Panc1 (cell line): Measurements from ENCODE around the gene HDGFL2. TPM values are rescaled to one million over a fixed set of nuclear protein-coding genes. Genes with fewer than 3 reads are reported as not detected.

Experiments used
- ATAC-seq: fragments of 200-7000 bp; cut with Tn5 transposase; 2 replicates; pipeline ENCODE4 v1.9.1; 2020; ENCODE audit warnings: mild to moderate bottlenecking, moderate library complexity
- BruUV-seq: library from RNA; stranded (reverse); fragments of 400-500 nt; replicated peaks from 2 replicates; lab custom pipeline; 2021; lab: Mats Ljungman, UMichigan
- CTCF ChIA-PET: fragments of 300-600 bp; sonication (Branson Sonifier 250); formaldehyde crosslinking; loops from one replicate; lab custom pipeline; 2022; ENCODE audit warnings: antibody characterized with exemption; lab: Charles Lee
- POLR2A ChIA-PET: fragments of 300-600 bp; sonication (Branson Sonifier 250); formaldehyde crosslinking; loops from one replicate; lab custom pipeline; 2022; ENCODE audit warnings: antibody characterized with exemption; lab: Charles Lee
- DNase-seq: peaks from one replicate; pipeline ENCODE4 v3.0.0-alpha.2; 2010; ENCODE audit warnings: low read depth, low spot score
- H3K27ac ChIP-seq: 2 replicates; pipeline ENCODE4 v1.5.1; 2011; ENCODE audit warnings: mild to moderate bottlenecking, low read length, inconsistent platforms
- H3K27me3 ChIP-seq: fragments of 200-500 bp; sonication (Bioruptor generic); 2 replicates; pipeline ENCODE4 v1.6.0; 2014; ENCODE audit warnings: low read length, inconsistent platforms; ENCODE audit not compliant: control insufficient read depth, insufficient read depth
- H3K36me3 ChIP-seq: fragments of 200-500 bp; sonication (Bioruptor generic); 2 replicates; pipeline ENCODE4 v1.5.1; 2014; ENCODE audit warnings: inconsistent platforms, mild to moderate bottlenecking, low read length, moderate library complexity; ENCODE audit not compliant: control insufficient read depth, insufficient read depth
- H3K4me1 ChIP-seq: 2 replicates; pipeline ENCODE4 v1.5.1; 2011; ENCODE audit warnings: inconsistent platforms, mild to moderate bottlenecking, low read length, moderate library complexity; ENCODE audit not compliant: control insufficient read depth, insufficient read depth
- H3K4me3 ChIP-seq, 2 experiments: 2 replicates each; pipeline ENCODE4 v1.5.1; 2011 to 2012; ENCODE audit warnings: low read depth in 2 of 2, low read length in 2 of 2, mild to moderate bottlenecking in 2 of 2, inconsistent platforms in 1 of 2, moderate library complexity in 1 of 2
- H3K9me3 ChIP-seq: fragments of 200-500 bp; sonication (Bioruptor generic); 2 replicates; pipeline ENCODE4 v1.5.1; 2014; ENCODE audit warnings: low read depth, mild to moderate bottlenecking, inconsistent platforms, low read length, moderate library complexity; ENCODE audit not compliant: control insufficient read depth, insufficient read depth
- POLR2AphosphoS5 ChIP-seq: IDR thresholded peaks from 2 replicates; pipeline ENCODE4 v1.6.1; 2012; ENCODE audit warnings: mild to moderate bottlenecking, low read depth, low read length, moderate library complexity
- SIN3A ChIP-seq: IDR thresholded peaks from 2 replicates; pipeline ENCODE4 v1.6.1; 2012; ENCODE audit warnings: low read depth, mild to moderate bottlenecking, low read length, moderate library complexity, borderline replicate concordance; ENCODE audit not compliant: insufficient read depth
- TCF7L2 ChIP-seq: IDR thresholded peaks from 2 replicates; pipeline ENCODE4 v1.6.1; 2011; ENCODE audit warnings: mild to moderate bottlenecking, low read depth, low read length, inconsistent platforms
- in situ Hi-C: cut with HindIII; loops from 2 replicates; pipeline ENCODE4 v1.10.0; 2016; ENCODE audit warnings: low sequenced_read_pairs, low pct_unique_long_range_greater_than_20kb
- intact Hi-C: fragments of 100-400 bp; cut with micrococcal nuclease; formaldehyde crosslinking; loops from one replicate; pipeline ENCODE4 v1.10.0; 2022; ENCODE audit not compliant: unreplicated experiment
- total RNA-seq: library from RNA; stranded (reverse); gene quantifications from one replicate; pipeline ENCODE4 v1.2.1, GENCODE V29; 2021; ENCODE audit not compliant: unreplicated experiment
- TF ChIP-seq, protein P1 (sequence below), 2 experiments: IDR thresholded peaks; 2 replicates each; pipeline ENCODE4 v1.6.1; 2011 to 2012; ENCODE audit warnings: low read depth in 2 of 2, control low read depth in 1 of 2, low read length in 1 of 2, mild to moderate bottlenecking in 1 of 2, moderate library complexity in 1 of 2; ENCODE audit not compliant: insufficient read depth in 1 of 2
- TF ChIP-seq, protein P2 (sequence below): fragments of 450-650 bp; IDR thresholded peaks from 2 replicates; pipeline ENCODE4 v1.5.1; 2017; ENCODE audit warnings: mild to moderate bottlenecking

The HDGFL2 gene
- total RNA-seq, 1 experiment from 2014 or later, result 56.9 TPM

DNA sequence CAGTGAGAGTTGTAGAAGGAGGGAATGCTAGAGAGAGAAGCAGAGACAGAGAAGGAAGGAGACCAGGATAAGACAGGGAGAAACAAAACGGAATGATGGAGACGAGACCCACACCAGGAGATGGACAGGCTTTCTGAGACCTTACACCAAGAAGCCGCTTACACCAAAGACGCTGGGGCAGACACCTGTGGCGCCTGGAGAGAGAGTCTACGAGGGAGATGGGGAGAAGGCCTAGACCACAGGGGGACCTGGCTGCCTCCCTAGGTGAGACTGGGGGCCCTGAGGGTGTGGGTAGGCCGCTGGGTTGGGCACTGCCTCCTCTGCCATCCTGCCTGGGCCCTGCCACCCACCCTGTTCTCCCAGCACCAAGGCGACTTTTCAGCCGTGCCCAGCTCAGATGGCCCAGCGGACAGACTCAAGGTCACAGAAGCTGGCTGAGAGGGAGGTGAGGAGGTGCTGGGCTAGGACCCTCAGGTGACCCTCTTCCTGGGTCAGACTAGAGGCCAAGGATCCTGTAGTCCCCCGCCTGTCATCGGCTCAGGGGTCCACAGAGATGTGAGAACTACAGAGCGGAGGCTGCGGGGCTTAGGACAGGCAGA is 57.9 kb downstream of the HDGFL2 start:
- no TSS peak for BruUV-seq
- TF ChIP-seq SIN3A (no peak), TCF7L2 (no peak), POLR2AphosphoS5 (no peak)
- TF ChIP-seq, protein P1, sequence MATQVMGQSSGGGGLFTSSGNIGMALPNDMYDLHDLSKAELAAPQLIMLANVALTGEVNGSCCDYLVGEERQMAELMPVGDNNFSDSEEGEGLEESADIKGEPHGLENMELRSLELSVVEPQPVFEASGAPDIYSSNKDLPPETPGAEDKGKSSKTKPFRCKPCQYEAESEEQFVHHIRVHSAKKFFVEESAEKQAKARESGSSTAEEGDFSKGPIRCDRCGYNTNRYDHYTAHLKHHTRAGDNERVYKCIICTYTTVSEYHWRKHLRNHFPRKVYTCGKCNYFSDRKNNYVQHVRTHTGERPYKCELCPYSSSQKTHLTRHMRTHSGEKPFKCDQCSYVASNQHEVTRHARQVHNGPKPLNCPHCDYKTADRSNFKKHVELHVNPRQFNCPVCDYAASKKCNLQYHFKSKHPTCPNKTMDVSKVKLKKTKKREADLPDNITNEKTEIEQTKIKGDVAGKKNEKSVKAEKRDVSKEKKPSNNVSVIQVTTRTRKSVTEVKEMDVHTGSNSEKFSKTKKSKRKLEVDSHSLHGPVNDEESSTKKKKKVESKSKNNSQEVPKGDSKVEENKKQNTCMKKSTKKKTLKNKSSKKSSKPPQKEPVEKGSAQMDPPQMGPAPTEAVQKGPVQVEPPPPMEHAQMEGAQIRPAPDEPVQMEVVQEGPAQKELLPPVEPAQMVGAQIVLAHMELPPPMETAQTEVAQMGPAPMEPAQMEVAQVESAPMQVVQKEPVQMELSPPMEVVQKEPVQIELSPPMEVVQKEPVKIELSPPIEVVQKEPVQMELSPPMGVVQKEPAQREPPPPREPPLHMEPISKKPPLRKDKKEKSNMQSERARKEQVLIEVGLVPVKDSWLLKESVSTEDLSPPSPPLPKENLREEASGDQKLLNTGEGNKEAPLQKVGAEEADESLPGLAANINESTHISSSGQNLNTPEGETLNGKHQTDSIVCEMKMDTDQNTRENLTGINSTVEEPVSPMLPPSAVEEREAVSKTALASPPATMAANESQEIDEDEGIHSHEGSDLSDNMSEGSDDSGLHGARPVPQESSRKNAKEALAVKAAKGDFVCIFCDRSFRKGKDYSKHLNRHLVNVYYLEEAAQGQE (IDR thresholded peaks at IDR 0.05; ENCODE audit: insufficient read depth in 1 of 2, low read depth in 2 of 2, low read length in 1 of 2), result no peak
- TF ChIP-seq, protein P2, sequence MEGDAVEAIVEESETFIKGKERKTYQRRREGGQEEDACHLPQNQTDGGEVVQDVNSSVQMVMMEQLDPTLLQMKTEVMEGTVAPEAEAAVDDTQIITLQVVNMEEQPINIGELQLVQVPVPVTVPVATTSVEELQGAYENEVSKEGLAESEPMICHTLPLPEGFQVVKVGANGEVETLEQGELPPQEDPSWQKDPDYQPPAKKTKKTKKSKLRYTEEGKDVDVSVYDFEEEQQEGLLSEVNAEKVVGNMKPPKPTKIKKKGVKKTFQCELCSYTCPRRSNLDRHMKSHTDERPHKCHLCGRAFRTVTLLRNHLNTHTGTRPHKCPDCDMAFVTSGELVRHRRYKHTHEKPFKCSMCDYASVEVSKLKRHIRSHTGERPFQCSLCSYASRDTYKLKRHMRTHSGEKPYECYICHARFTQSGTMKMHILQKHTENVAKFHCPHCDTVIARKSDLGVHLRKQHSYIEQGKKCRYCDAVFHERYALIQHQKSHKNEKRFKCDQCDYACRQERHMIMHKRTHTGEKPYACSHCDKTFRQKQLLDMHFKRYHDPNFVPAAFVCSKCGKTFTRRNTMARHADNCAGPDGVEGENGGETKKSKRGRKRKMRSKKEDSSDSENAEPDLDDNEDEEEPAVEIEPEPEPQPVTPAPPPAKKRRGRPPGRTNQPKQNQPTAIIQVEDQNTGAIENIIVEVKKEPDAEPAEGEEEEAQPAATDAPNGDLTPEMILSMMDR, result no peak
- ATAC-seq, result no peak
- ChIA-PET CTCF (no interaction called here), POLR2A (no interaction called here)
- DNase-seq, result no peak
- Histone ChIP-seq H3K27ac (no peak overlapping the region), H3K9me3 (no peaks in the 10 kb centered on the region), H3K27me3 (no peaks in the 10 kb centered on the region), H3K4me3 (no peak overlapping the region), H3K4me1 (no peaks in the 10 kb centered on the region), H3K36me3 (no peaks in the 10 kb centered on the region)
- in situ Hi-C loops (no loop called here), intact Hi-C loops (no loop called here)

DNA sequence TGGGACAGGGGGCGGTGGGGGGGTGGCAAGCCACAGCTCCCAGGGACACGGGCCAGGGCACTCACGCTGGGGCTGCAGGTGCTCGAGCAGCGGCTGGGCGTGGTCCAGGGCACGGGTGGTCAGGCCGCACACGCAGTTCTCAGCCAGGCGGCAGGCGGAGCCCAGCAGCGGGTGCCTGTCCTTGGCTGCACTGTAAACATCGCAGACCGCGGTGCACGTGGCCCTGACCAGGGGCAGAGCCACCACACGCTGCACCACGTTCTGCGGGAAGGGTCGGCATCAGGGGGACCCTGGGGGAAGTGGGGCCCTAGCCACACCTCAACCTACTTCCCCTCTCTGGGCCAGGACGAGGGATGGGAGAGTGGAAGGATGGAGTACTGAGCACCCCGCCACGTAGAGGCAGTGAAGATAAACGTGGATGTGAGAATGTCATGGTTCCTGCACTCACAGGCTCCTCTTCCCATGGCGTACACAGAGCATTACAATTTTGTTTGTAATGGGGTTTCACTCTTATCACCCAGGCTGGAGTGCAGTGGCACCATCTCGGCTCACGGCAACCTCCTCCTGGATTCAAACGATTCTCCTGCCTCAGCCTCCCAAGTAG is 59.6 kb downstream of the HDGFL2 start:
- ChIA-PET CTCF (no interaction called here), POLR2A (no interaction called here)
- TF ChIP-seq TCF7L2 (no peak), SIN3A (no peak), POLR2AphosphoS5 (no peak)
- TF ChIP-seq, protein P2, result no peak
- TF ChIP-seq, protein P1 (IDR thresholded peaks at IDR 0.05; ENCODE audit: insufficient read depth in 1 of 2, low read depth in 2 of 2, low read length in 1 of 2), result no peak
- Histone ChIP-seq H3K9me3 (no peaks in the 10 kb centered on the region), H3K4me3 (no peak overlapping the region), H3K36me3 (no peaks in the 10 kb centered on the region), H3K4me1 (no peaks in the 10 kb centered on the region; the same call in 1 of the 2 replicates), H3K27ac (no peak overlapping the region), H3K27me3 (no peaks in the 10 kb centered on the region)
- no peak for DNase-seq
- in situ Hi-C loops, result no loop called here
- ATAC-seq, result no peak
- intact Hi-C loops, result no loop called here
- BruUV-seq, result no TSS peak
